ENCODE data around the gene GTF2A1L.
"Not testable (repeated sequence)": the region's sequence is repeated elsewhere in the genome, so short reads cannot be mapped to it uniquely, and the experiment has no call there.

The GTF2A1L gene

GRCh38 chr2:48617618-48618017, at the start of gene GTF2A1L:
TSS of gene GTF2A1L (plus strand) at chr2:48617856. CDS start at chr2:48617875, 19 bp downstream.
- no peak for DNase-seq

- DNase-seq, result peak; percentile 45
Measured at GRCh38 chr2:48568547-48568946, 49.1 kb upstream of the GTF2A1L start.

GRCh38 chr2:48569433-48569832, 48.2 kb upstream of the GTF2A1L start:
- no peak for DNase-seq

GRCh38 chr2:48572816-48573215, 44.8 kb upstream of the GTF2A1L start:
- DNase-seq, result peak; percentile 79

- no peak for DNase-seq
Measured at GRCh38 chr2:48574353-48575287, 43.0 kb upstream of the GTF2A1L start.

GRCh38 chr2:48578313-48578712, 39.3 kb upstream of the GTF2A1L start:
- no peak for DNase-seq

- DNase-seq, result no peak
Measured at GRCh38 chr2:48583961-48584360, 33.7 kb upstream of the GTF2A1L start.

- DNase-seq, result no peak
Measured at GRCh38 chr2:48584551-48584950, 33.1 kb upstream of the GTF2A1L start.

GRCh38 chr2:48586433-48586832, 31.2 kb upstream of the GTF2A1L start:
- no peak for DNase-seq

- no peak for DNase-seq
Measured at GRCh38 chr2:48587560-48587959, 30.1 kb upstream of the GTF2A1L start.

GRCh38 chr2:48587961-48588360, 29.7 kb upstream of the GTF2A1L start:
- DNase-seq, result no peak

GRCh38 chr2:48588745-48589144, 28.9 kb upstream of the GTF2A1L start:
- no peak for DNase-seq

GRCh38 chr2:48589170-48589767, 28.4 kb upstream of the GTF2A1L start:
- peak; percentile 62 for DNase-seq

GRCh38 chr2:48590017-48590416, 27.6 kb upstream of the GTF2A1L start:
- no peak for DNase-seq

- no peak for DNase-seq
Measured at GRCh38 chr2:48592067-48592466, 25.6 kb upstream of the GTF2A1L start.

GRCh38 chr2:48596751-48597150, 20.9 kb upstream of the GTF2A1L start:
- not testable (repeated sequence) for DNase-seq

- no peak for DNase-seq
Measured at GRCh38 chr2:48597492-48597891, 20.2 kb upstream of the GTF2A1L start.

GRCh38 chr2:48600204-48600813, 17.3 kb upstream of the GTF2A1L start:
- peak; percentile 61 for DNase-seq

- no peak for DNase-seq
Measured at GRCh38 chr2:48600917-48601316, 16.7 kb upstream of the GTF2A1L start.

- DNase-seq, result no peak
Measured at GRCh38 chr2:48601349-48601748, 16.3 kb upstream of the GTF2A1L start.

GRCh38 chr2:48605482-48606175, 12.0 kb upstream of the GTF2A1L start:
- no peak for DNase-seq

GRCh38 chr2:48607307-48608014, 10.2 kb upstream of the GTF2A1L start:
- no peak for DNase-seq
